ENCODE measurements around the gene HACD2. TPM values are rescaled to one million over a fixed set of nuclear protein-coding genes. Genes with fewer than 3 reads are reported as not detected.

Gene HACD2
- total and polyA plus RNA-seq, 2 donors from 2014 or later: 13.1 to 25.4 TPM

GRCh38 chr3:123446610-123447109 lies 138.2 kb downstream of the HACD2 start:
- peak overlapping the region in 2 of 3 donors; percentile 23 to 46 for H3K9ac ChIP-seq (ENCODE audit: low read length in 3 of 3)
- no peaks in the 10 kb centered on the region for H3K36me3 ChIP-seq (ENCODE audit: control insufficient read depth in 2 of 3, insufficient read depth in 3 of 3, low read length in 3 of 3)
- H3K4me3 ChIP-seq (ENCODE audit: low read length in 3 of 3): peak overlapping the region in 2 of 3 donors; percentile 37 to 55
- peaks cover 0 to 5% (median 0%) of the 10 kb centered on the region in 3 donors for H3K4me1 ChIP-seq (ENCODE audit: control insufficient read depth in 2 of 3, insufficient read depth in 2 of 3, low read depth in 1 of 3, low read length in 3 of 3)
- TF ChIP-seq, protein P1, sequence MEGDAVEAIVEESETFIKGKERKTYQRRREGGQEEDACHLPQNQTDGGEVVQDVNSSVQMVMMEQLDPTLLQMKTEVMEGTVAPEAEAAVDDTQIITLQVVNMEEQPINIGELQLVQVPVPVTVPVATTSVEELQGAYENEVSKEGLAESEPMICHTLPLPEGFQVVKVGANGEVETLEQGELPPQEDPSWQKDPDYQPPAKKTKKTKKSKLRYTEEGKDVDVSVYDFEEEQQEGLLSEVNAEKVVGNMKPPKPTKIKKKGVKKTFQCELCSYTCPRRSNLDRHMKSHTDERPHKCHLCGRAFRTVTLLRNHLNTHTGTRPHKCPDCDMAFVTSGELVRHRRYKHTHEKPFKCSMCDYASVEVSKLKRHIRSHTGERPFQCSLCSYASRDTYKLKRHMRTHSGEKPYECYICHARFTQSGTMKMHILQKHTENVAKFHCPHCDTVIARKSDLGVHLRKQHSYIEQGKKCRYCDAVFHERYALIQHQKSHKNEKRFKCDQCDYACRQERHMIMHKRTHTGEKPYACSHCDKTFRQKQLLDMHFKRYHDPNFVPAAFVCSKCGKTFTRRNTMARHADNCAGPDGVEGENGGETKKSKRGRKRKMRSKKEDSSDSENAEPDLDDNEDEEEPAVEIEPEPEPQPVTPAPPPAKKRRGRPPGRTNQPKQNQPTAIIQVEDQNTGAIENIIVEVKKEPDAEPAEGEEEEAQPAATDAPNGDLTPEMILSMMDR (IDR thresholded peaks at IDR 0.05; ENCODE audit: borderline replicate concordance, extremely low read depth, insufficient read depth): no peak
- intact Hi-C loops (cut with DNase I): no loop called here
- no peak for FAIRE-seq
- no peak for DNase-seq
- no peaks in the 10 kb centered on the region for H3K9me3 ChIP-seq (ENCODE audit: control insufficient read depth in 2 of 3, insufficient read depth in 1 of 3, low read length in 3 of 3)
- no peak overlapping the region for H3K27ac ChIP-seq (ENCODE audit: low read depth in 2 of 2, low read length in 2 of 2)
- H3K27me3 ChIP-seq (ENCODE audit: control insufficient read depth, insufficient read depth, low read length): no peaks in the 10 kb centered on the region

- no peak for FAIRE-seq
- no peak for DNase-seq
- Histone ChIP-seq H3K9ac (ENCODE audit: low read length in 3 of 3) (peak overlapping the region in 1 of 3 donors; percentile 46), H3K27ac (ENCODE audit: low read depth in 2 of 2, low read length in 2 of 2) (no peak overlapping the region), H3K9me3 (ENCODE audit: control insufficient read depth in 2 of 3, insufficient read depth in 1 of 3, low read length in 3 of 3) (no peaks in the 10 kb centered on the region), H3K4me3 (ENCODE audit: low read length in 3 of 3) (peak overlapping the region in 2 of 3 donors; percentile 37 to 55), H3K27me3 (ENCODE audit: control insufficient read depth, insufficient read depth, low read length) (no peaks in the 10 kb centered on the region), H3K36me3 (ENCODE audit: control insufficient read depth in 2 of 3, insufficient read depth in 3 of 3, low read length in 3 of 3) (no peaks in the 10 kb centered on the region), H3K4me1 (ENCODE audit: control insufficient read depth in 2 of 3, insufficient read depth in 2 of 3, low read depth in 1 of 3, low read length in 3 of 3) (peaks cover 0 to 5% (median 0%) of the 10 kb centered on the region in 3 donors)
- intact Hi-C loops (cut with DNase I): no loop called here
- TF ChIP-seq, protein P1 (IDR thresholded peaks at IDR 0.05; ENCODE audit: borderline replicate concordance, extremely low read depth, insufficient read depth): no peak
Measured at GRCh38 chr3:123446210-123446609, 138.6 kb downstream of the HACD2 start.

DNA sequence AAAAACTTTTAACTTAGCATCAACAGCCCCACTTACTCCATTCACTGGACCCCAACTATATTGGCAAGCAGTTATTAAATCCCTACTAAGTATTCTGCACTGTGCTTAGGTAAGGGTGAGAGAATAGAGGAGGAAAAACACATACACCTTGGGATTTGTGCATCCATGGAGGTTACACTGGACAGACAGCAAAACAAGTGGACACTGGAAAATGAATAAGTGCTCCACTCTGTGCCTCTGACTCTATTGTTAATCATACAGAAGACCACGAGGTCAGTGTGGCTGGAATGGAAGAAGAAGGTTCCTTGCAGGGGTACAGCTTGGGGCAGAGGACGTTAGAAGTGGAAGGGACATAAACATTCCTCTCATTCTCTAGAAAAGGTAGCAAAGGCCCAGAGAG lies 139.2 kb downstream of the HACD2 start:
- FAIRE-seq: no peak
- intact Hi-C loops (cut with DNase I): no loop called here
- Histone ChIP-seq H3K27ac (ENCODE audit: low read depth in 2 of 2, low read length in 2 of 2) (no peak overlapping the region), H3K9me3 (ENCODE audit: control insufficient read depth in 2 of 3, insufficient read depth in 1 of 3, low read length in 3 of 3) (no peaks in the 10 kb centered on the region), H3K27me3 (ENCODE audit: control insufficient read depth, insufficient read depth, low read length) (no peaks in the 10 kb centered on the region), H3K36me3 (ENCODE audit: control insufficient read depth in 2 of 3, insufficient read depth in 3 of 3, low read length in 3 of 3) (no peaks in the 10 kb centered on the region), H3K9ac (ENCODE audit: low read length in 3 of 3) (no peak overlapping the region), H3K4me3 (ENCODE audit: low read length in 3 of 3) (peak overlapping the region in 2 of 3 donors; percentile 37 to 55), H3K4me1 (ENCODE audit: control insufficient read depth in 2 of 3, insufficient read depth in 2 of 3, low read depth in 1 of 3, low read length in 3 of 3) (peaks cover 0 to 5% (median 0%) of the 10 kb centered on the region in 3 donors)
- TF ChIP-seq, protein P1 (IDR thresholded peaks at IDR 0.05; ENCODE audit: borderline replicate concordance, extremely low read depth, insufficient read depth): no peak
- no peak for DNase-seq

- Histone ChIP-seq H3K4me1 (ENCODE audit: control insufficient read depth in 2 of 3, insufficient read depth in 2 of 3, low read depth in 1 of 3, low read length in 3 of 3) (peaks cover 0 to 5% (median 0%) of the 10 kb centered on the region in 3 donors), H3K9ac (ENCODE audit: low read length in 3 of 3) (no peak overlapping the region), H3K27me3 (ENCODE audit: control insufficient read depth, insufficient read depth, low read length) (no peaks in the 10 kb centered on the region), H3K9me3 (ENCODE audit: control insufficient read depth in 2 of 3, insufficient read depth in 1 of 3, low read length in 3 of 3) (no peaks in the 10 kb centered on the region), H3K27ac (ENCODE audit: low read depth in 2 of 2, low read length in 2 of 2) (no peak overlapping the region), H3K36me3 (ENCODE audit: control insufficient read depth in 2 of 3, insufficient read depth in 3 of 3, low read length in 3 of 3) (no peaks in the 10 kb centered on the region), H3K4me3 (ENCODE audit: low read length in 3 of 3) (no peak overlapping the region)
- FAIRE-seq: no peak
- TF ChIP-seq, protein P1 (IDR thresholded peaks at IDR 0.05; ENCODE audit: borderline replicate concordance, extremely low read depth, insufficient read depth): no peak
- DNase-seq: no peak
- intact Hi-C loops (cut with DNase I): no loop called here
Measured at GRCh38 chr3:123444744-123445143, 140.1 kb downstream of the HACD2 start.

Data from kidney (tissue), 14 donors.